HCT116 (cell line): Measurements from ENCODE around the gene RPS2. TPM values are rescaled to one million over a fixed set of nuclear protein-coding genes. Genes with fewer than 3 reads are reported as not detected.

ENCODE experiments used
- ATAC-seq: fragments of 200-7000 bp; cut with Tn5 transposase; 2 replicates; pipeline ENCODE4 v1.9.1; 2020; ENCODE audit warnings: mild to moderate bottlenecking, moderate library complexity
- BruUV-seq: library from RNA; stranded (reverse); fragments of 400-500 nt; replicated peaks from 2 replicates; lab custom pipeline; 2021; lab: Mats Ljungman, UMichigan
- CTCF ChIA-PET: fragments of 300-600 bp; sonication (Branson Sonifier 250); formaldehyde crosslinking; loops from one replicate; lab custom pipeline; 2021; ENCODE audit warnings: antibody characterized with exemption; lab: Charles Lee
- POLR2A ChIA-PET: fragments of 300-600, 350-600 bp; sonication (Branson Sonifier 250); formaldehyde crosslinking; loops from one replicate; lab custom pipeline; 2021; ENCODE audit warnings: antibody characterized with exemption; lab: Charles Lee
- RAD21 ChIA-PET, 2 experiments: fragments of 300-600 bp; sonication (Branson Sonifier 250); formaldehyde crosslinking; loops; one replicate each; lab custom pipeline; 2023; ENCODE audit warnings: low total read pairs in 2 of 2; ENCODE audit not compliant: uncharacterized antibody in 2 of 2, unreplicated experiment in 2 of 2, low non-redundant PET in 1 of 2; lab: Charles Lee
- DNase-seq: peaks from one replicate; pipeline ENCODE4 v3.0.0-alpha.2; 2010; ENCODE audit warnings: low read depth, low spot score
- H2AFZ ChIP-seq: fragments of 200-600 bp; shearing (Covaris generic), sonication (generic); 2 replicates; pipeline ENCODE4 v1.6.1; 2017; ENCODE audit warnings: low read depth, mixed run types, mixed read lengths, antibody characterized with exemption, low read length; ENCODE audit not compliant: poor library complexity, severe bottlenecking
- H3K27ac ChIP-seq: 2 replicates; pipeline ENCODE4 v1.5.1; 2012; ENCODE audit warnings: low read depth, low read length
- H3K27me3 ChIP-seq: fragments of 200-600 bp; sonication (generic); 2 replicates; pipeline ENCODE4 v1.6.1; 2016; ENCODE audit warnings: mixed run types, low read length, mixed read lengths; ENCODE audit not compliant: insufficient read depth
- H3K36me3 ChIP-seq, 2 experiments: fragments of 200-500 bp in 1 of 2; fragments of 200-600 bp in 1 of 2; sonication (Bioruptor generic) in 1 of 2; sonication (generic) in 1 of 2; 2 replicates each; pipeline versions ENCODE4 v1.5.1 to v1.6.1; 2014 to 2016; ENCODE audit warnings: low read length in 2 of 2, inconsistent platforms in 1 of 2, mixed read lengths in 1 of 2, mixed run types in 1 of 2; ENCODE audit not compliant: insufficient read depth in 2 of 2, control insufficient read depth in 1 of 2
- H3K4me1 ChIP-seq, 2 experiments: fragments of 200-600 bp in 1 of 2; sonication (generic) in 1 of 2; 2 replicates each; pipeline versions ENCODE4 v1.5.1 to v1.6.1; 2012 to 2017; ENCODE audit warnings: low read length in 2 of 2, inconsistent platforms in 1 of 2, mild to moderate bottlenecking in 1 of 2, mixed read lengths in 1 of 2, mixed run types in 1 of 2, moderate library complexity in 1 of 2; ENCODE audit not compliant: insufficient read depth in 2 of 2, control insufficient read depth in 1 of 2
- H3K4me2 ChIP-seq: fragments of 200-600 bp; sonication (generic); 2 replicates; pipeline ENCODE4 v1.6.1; 2017; ENCODE audit warnings: mixed run types, low read length, mixed read lengths
- H3K4me3 ChIP-seq, 2 experiments: fragments of 200-600 bp in 1 of 2; sonication (generic) in 1 of 2; replicated peaks in 1 of 2; 2 replicates each; pipeline ENCODE4 v1.5.1; 2011 to 2016; ENCODE audit warnings: low read length in 2 of 2, control low read depth in 1 of 2, low read depth in 1 of 2, mild to moderate bottlenecking in 1 of 2, mixed read lengths in 1 of 2, mixed run types in 1 of 2
- H3K79me2 ChIP-seq: fragments of 200-600 bp; sonication (generic); 2 replicates; pipeline ENCODE4 v1.6.1; 2017; ENCODE audit warnings: mild to moderate bottlenecking, mixed run types, low read length, moderate library complexity, mixed read lengths; ENCODE audit not compliant: insufficient read depth
- H3K9ac ChIP-seq: fragments of 200-600 bp; sonication (generic); 2 replicates; pipeline ENCODE4 v1.6.1; 2016; ENCODE audit warnings: low read length, mixed read lengths
- H3K9me2 ChIP-seq: fragments of 200-600 bp; sonication (generic), shearing (Covaris generic); 2 replicates; pipeline ENCODE4 v1.6.1; 2017; ENCODE audit warnings: mixed run types, mild to moderate bottlenecking, moderate library complexity; ENCODE audit not compliant: insufficient read depth
- H3K9me3 ChIP-seq, 2 experiments: fragments of 200-500 bp in 1 of 2; fragments of 200-600 bp in 1 of 2; sonication (Bioruptor generic) in 1 of 2; sonication (generic) in 1 of 2; 2 replicates each; pipeline ENCODE4 v1.6.1; 2014 to 2017; ENCODE audit warnings: low read length in 2 of 2, mixed read lengths in 2 of 2, inconsistent platforms in 1 of 2, low read depth in 1 of 2, mild to moderate bottlenecking in 1 of 2, mixed run types in 1 of 2, moderate library complexity in 1 of 2; ENCODE audit not compliant: control insufficient read depth in 1 of 2, insufficient read depth in 1 of 2
- H4K20me1 ChIP-seq: fragments of 200-600 bp; sonication (generic), shearing (Covaris generic); 2 replicates; pipeline ENCODE4 v1.6.1; 2017; ENCODE audit warnings: mixed run types, mild to moderate bottlenecking, moderate library complexity; ENCODE audit not compliant: insufficient read depth
- ATF3 ChIP-seq: IDR thresholded peaks from 2 replicates; pipeline ENCODE4 v1.6.1; 2012
- CTCF ChIP-seq, 3 experiments: fragments of 200-600 bp in 1 of 3; sonication (generic) in 1 of 3; IDR thresholded peaks in 2 of 3; conservative IDR thresholded peaks in 1 of 3; 2 replicates each; pipeline ENCODE4 v1.5.1; 2012 to 2017; ENCODE audit warnings: low read depth in 2 of 3, low read length in 2 of 3, antibody characterized with exemption in 1 of 3, borderline replicate concordance in 1 of 3, control low read depth in 1 of 3, mild to moderate bottlenecking in 1 of 3, mixed read lengths in 1 of 3, mixed run types in 1 of 3, moderate library complexity in 1 of 3; ENCODE audit not compliant: insufficient read depth in 1 of 3
- EZH2 ChIP-seq: fragments of 200-600 bp; sonication (generic); IDR thresholded peaks from 2 replicates; pipeline ENCODE4 v1.6.1; 2017; ENCODE audit warnings: antibody characterized with exemption, mixed run types
- EZH2phosphoT487 ChIP-seq: fragments of 200-600 bp; IDR thresholded peaks from 2 replicates; pipeline ENCODE4 v1.6.1; 2018; ENCODE audit warnings: antibody characterized with exemption, borderline replicate concordance
- FOSL1 ChIP-seq: IDR thresholded peaks from 2 replicates; pipeline ENCODE4 v1.6.1; 2012; ENCODE audit warnings: low read depth
- POLR2AphosphoS5 ChIP-seq: IDR thresholded peaks from 2 replicates; pipeline ENCODE4 v1.6.1; 2011; ENCODE audit warnings: mild to moderate bottlenecking, low read depth, low read length, moderate library complexity
- SP1 ChIP-seq: IDR thresholded peaks from 2 replicates; pipeline ENCODE4 v1.6.1; 2012; ENCODE audit warnings: low read depth
- SRF ChIP-seq: IDR thresholded peaks from 2 replicates; pipeline ENCODE4 v1.6.1; 2012; ENCODE audit warnings: low read depth
- TCF7L2 ChIP-seq: IDR thresholded peaks from 2 replicates; pipeline ENCODE4 v1.7.0; 2011; ENCODE audit warnings: borderline replicate concordance, inconsistent platforms; ENCODE audit not compliant: insufficient read depth, insufficient read length; ENCODE audit errors: extremely low read depth
- YY1 ChIP-seq: IDR thresholded peaks from 2 replicates; pipeline ENCODE4 v1.6.1; 2011; ENCODE audit warnings: low read length, low read depth, moderate library complexity, mild to moderate bottlenecking; ENCODE audit not compliant: insufficient replicate concordance; ENCODE audit errors: extremely low read depth
- intact Hi-C: fragments of 100-400 bp; cut with micrococcal nuclease; formaldehyde crosslinking; loops from 2 replicates; pipeline ENCODE4 v1.10.0; 2022
- total RNA-seq: library from RNA; stranded (reverse); gene quantifications from one replicate; pipeline ENCODE4 v1.2.1, GENCODE V29; 2021; ENCODE audit not compliant: unreplicated experiment

The RPS2 gene
- total RNA-seq, 1 experiment from 2014 or later = 6,265 TPM

- ChIA-PET POLR2A (interaction anchor here (2.4 kb wide), 1 partner anchor 17 kb away, joined by 7 read pairs; the partner anchor contains the start of gene RPS2), CTCF (no interaction called here), RAD21 (interaction anchor here in 1 of 2 experiments (0.7 kb wide), 1 partner anchor 96 kb away, joined by 3 read pairs; no protein-coding TSS in a partner anchor)
- no peak overlapping the region for H3K4me3 ChIP-seq
- DNase-seq (no peak), ATAC-seq (no peak)
- H3K27me3 ChIP-seq = no peaks in the 10 kb centered on the region
- H4K20me1 ChIP-seq = no peaks in the 10 kb centered on the region
- no peak overlapping the region for H3K9ac ChIP-seq
- no peak overlapping the region for H3K4me2 ChIP-seq
- no peaks in the 10 kb centered on the region for H3K36me3 ChIP-seq
- no peak overlapping the region for H2AFZ ChIP-seq
- H3K4me1 ChIP-seq = peaks cover 6 to 16% of the 10 kb centered on the region in 2 experiments
- no peak overlapping the region for H3K27ac ChIP-seq
- intact Hi-C loops = no loop called here
- H3K79me2 ChIP-seq = no peaks in the 10 kb centered on the region
- no peaks in the 10 kb centered on the region for H3K9me2 ChIP-seq
- no peak for TF ChIP-seq SP1
- no peak for TF ChIP-seq EZH2phosphoT487
- TF ChIP-seq ATF3 = no peak
- TF ChIP-seq CTCF (IDR thresholded peaks at IDR 0.05 in 2 of 3, conservative IDR thresholded peaks at IDR 0.05 in 1 of 3; ENCODE audit: borderline replicate concordance in 1 of 3, insufficient read depth in 1 of 3, low read depth in 2 of 3, low read length in 2 of 3) = no peak
- TF ChIP-seq POLR2AphosphoS5 = no peak
- TF ChIP-seq YY1 = no peak
- TF ChIP-seq SRF = no peak
- TF ChIP-seq EZH2 = no peak
- no peak for TF ChIP-seq FOSL1
- TF ChIP-seq TCF7L2 = no peak
- no peaks in the 10 kb centered on the region for H3K9me3 ChIP-seq
- no TSS peak for BruUV-seq
These were observed 17.3 kb downstream of the RPS2 start for GRCh38 chr16:1947369-1947670.
